CD4-positive, alpha-beta T cell treated with Interleukin-15 for 4 hours (primary cell): ENCODE measurements around the gene POMGNT1.

Experiments used
- DNase-seq: peaks from one replicate; pipeline ENCODE4 v3.0.0-alpha.2; 2020; ENCODE audit warnings: low spot score

Gene POMGNT1

DNA sequence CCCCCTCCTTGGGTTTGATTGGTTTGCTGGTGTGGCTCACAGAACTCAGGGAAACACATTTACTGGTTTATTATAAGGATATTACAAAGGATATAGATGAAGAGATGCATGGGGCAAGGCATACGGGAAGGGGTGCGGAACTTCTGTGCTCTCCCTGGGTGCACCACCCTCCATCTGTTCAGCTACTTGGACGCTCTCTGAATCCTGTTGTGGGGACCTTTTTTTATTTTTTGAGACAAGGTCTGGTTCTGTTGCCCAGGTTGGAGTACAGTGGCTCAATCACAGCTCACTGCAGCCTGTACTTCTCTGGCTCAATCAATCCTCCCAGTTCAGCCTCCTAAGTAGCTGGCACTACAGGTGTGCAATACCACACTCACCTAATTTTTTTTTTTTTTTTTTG is 12.3 kb upstream of the POMGNT1 start:
- DNase-seq: no peak

DNA sequence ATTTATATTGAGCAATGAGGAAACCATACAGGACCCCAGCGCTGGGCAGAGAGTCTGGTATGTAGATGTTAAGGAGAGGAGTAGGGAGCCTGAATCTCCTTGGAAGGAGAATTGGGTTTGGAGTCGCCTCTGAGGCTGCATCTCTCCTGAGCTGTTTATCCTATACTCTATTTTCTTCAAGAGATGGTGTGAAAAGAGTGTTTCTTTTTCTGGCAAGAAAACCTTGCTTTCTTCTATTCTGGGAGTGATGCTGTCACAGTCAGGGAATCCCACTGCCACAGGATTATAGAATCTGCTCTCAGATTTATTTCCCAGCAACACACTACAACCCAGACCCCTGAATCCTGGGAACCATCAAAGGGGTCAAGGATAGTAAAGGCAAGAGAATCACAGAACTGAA is 8.2 kb upstream of the POMGNT1 start:
- no peak for DNase-seq

DNA sequence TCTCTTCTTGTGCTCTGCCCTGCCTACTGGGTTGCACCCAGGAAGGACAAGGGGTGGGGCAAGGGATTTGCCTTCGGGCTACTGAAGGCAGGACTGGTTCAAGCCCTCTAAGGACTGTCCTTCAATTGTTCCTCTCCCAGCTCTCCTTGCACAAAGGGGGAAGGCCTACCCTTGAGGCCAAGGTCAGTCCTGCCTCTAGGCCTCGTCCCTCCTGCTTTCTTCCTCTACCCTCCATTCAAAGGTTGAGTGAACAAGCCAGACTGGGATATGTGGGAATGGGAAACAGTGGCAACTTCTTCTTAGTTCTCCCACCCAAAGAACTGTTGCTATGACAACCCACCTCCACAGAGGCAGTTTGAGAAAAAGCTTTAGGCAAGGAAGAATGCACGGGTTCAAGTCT is 7.6 kb upstream of the POMGNT1 start:
- no peak for DNase-seq

DNA sequence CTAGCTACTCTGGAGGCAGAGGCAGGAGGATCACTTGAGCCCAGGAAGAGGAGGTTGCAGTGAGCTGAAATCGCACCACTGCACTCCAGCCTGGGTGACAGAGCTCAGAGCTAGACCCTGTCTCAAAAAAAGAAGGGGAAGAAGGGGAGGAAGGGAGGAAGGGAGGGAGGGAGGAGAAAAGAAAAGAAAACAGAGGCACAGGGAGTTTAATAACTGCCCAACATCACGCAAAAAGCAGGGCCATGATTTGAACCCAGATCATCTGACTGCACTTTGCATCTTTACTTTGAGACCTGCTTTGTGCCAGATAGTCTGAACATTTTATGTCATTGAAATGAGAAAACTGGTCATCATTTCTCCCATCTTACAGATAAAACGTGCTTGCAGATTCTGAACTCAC is 6.9 kb upstream of the POMGNT1 start:
- no peak for DNase-seq

DNA sequence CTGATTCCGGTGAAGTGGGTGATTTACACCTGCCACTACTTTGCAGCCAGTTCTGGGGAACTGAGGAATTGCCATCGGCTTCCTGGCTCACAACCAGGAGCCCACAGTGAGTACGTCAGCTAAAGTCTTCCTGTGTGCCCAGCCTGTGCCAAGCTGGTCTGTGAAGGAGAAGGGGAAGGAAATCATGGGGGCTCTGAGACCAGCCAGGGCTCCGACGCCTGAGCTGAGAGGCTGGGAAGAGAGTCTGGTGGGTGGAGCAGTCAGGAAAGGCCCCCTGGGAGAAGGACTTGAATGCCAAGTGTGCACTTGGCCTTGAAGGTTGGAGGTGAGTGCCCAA is 6.1 kb upstream of the POMGNT1 start:
- no peak for DNase-seq

DNA sequence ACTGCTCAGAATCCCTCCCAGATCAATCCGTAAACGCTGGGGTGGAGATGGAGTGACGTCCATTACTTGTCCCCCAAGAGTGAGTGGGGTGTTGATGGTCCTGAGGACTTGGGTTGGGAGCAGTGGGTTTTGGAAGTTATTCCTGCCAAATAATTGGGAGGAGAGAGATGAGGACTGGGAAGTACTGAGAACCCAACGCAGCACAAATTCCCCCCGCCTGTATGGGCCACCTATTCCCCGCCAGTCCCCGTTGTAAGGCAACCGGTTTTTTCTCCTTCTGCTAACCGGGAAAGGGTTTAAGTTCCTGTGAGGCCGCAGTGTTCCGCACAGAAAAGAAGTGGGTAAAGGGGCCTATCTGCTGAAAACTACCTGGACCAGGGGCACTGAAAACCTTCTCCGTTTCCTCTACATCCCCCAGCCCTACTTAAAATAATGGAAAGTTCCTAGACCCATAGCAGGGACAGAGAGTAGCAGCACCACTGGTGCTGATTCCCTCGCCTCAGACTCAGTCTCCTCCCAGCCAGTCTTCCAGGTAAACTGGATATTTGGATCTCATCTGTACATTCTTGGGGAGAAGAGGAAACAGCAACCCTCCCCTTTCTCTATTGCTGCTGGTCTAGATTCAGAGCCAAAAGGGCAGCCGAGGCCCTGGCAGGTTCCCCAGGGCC is 5.6 kb upstream of the POMGNT1 start:
- DNase-seq: no peak

DNA sequence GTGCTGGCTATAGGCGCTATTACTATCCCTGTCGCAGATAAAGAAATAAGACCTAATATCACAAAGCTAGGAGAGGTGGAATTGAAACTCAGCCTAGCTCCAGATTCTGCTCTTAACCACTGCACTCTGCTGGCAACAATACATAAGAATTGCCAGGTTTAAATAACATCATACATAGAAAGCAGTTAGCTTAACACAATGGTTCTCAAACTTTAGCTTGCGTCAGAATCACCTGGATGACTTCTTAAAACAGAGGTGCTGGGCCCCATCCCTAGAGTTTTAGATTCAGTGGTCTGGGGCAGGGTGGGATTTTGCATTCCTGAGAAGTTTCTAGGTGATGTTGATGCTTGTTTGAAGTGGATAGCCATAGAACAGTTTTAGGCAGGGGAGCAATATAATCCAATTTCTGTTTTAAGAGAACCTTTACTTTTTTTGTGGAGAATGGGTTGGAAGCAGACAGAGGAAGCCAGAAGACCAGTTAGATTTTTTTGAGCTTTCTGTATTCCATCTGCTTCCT is 1.1 kb upstream of the POMGNT1 start:
- DNase-seq: no peak

DNA sequence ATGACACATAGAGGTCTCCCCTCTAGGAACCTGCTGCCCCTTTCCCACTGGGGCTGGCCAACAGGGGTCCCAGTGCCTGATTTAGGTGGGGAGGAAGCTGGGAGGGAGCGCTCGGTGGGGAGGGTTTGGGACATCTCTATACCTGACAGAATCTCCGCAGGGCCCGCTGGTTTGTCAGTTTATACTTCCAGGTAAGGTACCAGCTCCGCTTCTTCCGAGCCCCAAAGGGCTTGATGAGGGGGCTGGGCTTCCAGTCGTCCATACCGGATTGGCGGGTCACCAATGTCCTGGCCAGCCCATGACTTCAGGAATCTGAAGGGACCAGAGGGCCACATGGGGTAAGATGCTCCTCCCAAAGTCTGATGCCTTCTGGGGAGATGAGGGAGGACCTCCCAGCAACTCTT is 672 bp downstream of the POMGNT1 start:
- no peak for DNase-seq

DNA sequence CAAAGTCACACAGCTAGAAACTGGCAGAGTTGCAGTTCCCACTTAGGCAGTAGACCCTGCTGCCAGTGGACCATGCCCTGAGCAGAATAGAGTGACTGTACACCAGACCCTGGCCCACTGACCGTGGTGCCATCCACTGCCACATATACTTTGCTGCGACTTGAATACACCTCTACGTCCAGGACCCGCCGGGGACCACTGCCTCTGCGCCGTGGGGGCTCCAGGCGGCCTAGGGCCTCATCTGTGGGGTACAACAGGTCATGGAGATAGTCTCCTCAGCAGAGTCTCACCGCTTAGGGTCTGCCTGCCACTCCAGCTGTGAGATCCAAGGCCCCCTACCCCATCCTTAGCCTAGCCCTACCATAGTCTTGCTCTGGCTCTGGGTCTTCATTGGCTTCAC is 1.6 kb downstream of the POMGNT1 start:
- DNase-seq: no peak

DNA sequence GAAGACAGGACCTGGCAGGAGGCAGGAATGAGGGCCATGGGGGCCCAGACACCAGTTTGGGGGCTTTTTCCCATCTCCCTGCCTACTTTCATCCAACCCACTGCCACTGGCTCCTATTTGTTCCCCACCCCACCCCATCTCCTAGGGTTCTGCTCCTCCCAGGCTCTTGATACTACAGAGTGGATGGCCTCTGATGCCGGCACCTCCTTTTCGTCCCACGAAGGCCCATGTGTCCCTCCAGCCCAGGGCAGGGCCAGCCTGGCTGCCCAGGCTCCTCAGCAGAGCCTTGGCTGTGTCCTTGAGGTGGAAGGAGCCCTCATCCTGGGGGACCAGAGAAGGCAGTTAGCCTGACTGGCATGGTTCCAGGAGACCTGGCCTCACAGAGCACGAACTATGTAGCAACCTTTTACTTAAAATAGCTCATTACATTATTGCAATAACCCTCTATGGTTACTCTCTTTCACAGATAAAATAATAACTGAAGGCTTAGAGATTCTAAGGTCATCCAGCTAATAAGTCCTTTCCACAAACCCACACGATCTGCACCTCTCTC is 3.5 kb downstream of the POMGNT1 start:
- DNase-seq: no peak

DNA sequence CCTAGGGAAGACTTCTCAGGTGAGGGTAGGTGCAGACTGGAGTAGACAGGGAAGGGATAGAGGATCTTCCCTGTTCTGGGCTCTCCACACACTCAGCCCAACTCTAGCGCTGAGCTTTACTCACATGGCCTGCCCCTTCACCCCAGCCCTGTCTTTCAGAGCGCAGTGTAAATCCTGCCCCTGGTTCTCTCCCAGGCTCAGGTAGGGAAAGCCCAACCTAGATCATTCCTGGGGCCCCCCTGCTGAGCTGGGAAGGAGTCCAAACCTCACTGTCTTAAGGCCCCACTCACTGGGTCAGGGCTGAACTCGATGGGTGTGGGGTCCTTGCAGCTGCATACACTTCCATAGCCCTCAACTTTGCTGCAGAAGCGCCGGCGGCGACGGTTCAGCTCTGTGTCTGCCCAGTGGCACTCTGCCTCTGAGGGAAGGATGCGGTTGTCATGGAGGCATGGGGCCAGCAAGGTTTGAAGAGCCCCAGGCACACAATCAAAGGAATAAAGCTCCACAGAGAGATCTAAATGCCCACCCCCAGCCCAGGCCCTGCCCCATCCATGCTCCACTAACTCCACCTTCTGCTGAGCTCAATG is 4.2 kb downstream of the POMGNT1 start:
- no peak for DNase-seq

DNA sequence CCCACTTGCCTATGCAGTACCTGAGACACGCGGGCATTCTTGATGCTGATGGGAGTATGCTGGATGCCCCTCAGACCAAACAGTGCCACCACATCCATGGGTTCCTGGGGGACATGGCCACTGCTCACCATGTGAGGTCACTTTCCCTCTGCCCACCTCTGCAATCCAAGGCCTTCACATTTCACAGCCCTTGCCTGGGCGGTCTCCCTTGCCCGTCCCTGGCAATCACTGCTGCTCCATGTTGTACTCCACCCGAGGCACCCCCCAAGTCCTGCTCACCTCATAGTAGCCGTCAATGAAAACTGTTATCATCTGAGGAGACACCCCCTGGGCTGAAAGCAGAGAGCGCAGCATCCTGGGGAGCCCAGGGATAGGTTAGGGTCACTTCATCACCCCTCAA is 4.9 kb downstream of the POMGNT1 start:
- no peak for DNase-seq

DNA sequence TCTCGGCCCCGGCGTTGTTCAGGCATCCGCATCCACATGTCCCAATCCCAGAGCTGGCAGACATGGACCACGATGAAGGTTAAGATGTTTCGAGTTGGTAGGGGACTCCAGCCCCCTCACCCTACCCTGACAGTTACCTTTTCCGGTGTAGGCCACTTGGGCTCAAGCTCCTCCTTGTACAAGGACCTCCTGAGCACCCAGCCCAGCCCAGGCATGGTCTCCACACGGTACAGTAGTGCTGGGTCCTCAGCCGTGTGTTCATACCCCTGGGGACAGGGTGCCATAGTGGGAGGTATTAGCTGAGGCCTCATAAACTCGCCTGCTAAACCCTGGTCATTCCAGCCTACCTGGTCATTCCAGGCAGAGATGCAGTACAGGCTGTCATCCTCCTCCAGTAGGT is 6.1 kb downstream of the POMGNT1 start:
- no peak for DNase-seq

DNA sequence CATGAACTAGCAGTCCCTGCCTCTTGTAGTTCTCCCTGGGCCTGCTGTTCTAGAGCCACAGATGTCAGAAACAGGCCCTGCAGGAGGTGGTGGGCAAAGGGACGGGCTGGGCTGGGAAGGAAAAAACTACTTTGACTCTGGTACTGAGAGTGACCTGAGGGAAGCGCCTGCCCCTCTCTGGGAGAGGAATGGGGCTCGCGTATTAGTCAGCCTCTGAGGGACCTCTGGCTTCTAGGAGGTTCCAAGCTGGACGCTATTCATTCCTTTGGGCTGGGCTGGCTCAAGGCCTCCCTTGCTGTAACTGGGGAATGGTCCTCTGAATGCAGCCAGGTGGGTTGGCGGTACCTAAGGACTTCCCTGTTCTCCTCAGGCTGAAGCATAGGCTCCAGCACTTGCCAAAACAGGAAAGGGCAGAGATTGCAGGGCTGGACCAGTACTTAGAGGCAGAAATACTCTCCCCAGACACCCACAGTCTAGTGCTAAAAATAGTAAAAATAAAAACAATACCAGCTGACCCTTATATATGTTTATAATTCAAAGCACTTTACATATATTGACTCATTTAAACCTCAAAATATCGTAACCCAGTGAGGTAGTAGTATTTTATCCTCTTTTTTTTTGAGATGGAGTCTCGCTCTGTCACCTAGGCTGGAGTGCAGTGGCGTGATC is 7.1 kb downstream of the POMGNT1 start:
- DNase-seq: no peak

DNA sequence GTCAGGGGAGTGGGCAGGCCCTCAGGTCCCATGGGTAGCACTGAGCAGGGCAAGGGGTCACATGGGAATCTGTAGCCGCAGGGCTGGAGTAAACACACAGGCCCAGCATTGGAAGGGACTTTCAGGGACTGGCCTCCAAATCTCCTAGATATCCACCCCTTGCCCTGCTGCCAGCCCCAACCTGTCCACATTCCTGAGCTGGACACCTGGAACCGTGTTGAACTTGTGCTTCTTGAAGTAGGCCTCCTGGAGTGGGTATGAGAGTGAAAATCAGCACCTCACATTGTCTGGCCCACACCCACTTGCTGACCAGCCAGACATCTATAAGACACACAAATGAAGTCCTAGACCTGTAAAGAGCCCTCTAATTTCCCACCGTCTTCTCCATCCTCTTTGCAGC is 7.7 kb downstream of the POMGNT1 start:
- DNase-seq: no peak

DNA sequence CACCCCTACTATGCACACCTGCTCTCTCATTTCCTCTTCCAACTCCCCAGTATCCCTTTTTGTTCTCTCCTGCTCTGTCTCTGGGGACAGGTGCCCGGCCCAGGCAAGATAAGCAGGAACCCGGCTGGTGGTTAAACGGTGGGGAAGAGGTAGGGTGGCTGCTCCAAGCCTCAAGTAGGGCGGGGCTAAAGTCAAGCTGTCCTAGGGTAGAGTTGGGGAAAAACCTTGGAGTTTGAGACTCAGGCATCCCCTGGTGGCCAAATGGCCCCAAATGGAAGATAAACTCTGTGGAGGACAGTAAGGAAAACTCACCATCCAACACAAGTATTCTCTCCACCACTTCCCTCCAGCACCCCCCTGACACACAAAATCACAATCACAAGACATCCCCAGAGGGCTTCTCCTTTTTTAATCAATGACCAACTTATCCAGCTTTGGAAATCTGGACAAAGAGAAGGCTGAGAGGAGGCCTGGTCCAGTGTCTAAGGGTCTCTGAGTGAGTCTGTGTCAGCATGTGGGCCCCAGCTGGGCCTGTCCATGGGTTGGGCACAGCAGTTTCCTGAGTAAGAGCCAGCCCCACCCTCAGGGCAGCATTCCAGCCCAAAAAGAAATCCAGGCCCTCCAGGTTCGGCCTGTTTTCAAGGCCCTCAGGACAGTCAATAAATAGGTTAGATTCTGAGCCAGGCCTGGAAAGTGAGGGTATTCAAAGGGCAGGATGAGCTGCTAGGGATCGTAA is 9.8 kb downstream of the POMGNT1 start:
- DNase-seq: no peak

DNA sequence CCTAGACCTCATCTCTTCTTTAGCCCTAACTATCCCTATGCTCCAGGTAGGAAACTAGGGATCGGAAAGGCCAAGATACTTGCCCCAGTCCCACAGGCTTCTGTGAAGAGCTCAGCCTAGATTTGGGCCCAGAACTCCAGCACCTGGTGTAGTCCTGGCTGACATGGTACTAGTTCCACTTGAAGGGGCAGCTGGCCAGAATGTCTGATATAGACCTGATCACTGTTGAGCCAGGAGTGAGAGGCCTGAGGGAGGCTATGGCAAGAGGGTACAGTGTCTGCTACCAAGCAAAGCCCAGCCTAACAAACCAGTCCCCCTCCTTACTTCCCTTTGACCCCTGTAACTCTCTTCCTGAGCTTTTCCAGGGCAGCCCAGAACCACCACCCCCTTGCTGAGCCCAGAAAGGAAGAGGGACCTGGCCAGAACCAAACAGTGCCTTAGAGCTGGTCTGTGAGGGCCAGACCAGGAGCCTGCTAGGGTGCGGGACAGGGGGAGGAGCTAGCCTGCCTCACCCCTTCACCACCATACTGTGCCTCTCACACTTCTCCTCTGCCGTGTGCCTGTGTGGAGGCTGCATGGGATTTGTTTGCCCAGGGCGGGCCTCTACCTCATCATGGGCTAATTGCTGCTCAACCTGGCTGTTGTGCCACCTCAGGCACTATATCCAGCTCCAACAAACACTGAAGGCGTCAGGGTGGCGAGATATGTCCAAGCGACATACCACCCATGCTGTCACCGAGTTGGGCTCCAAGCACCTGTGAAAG is 10.9 kb downstream of the POMGNT1 start:
- DNase-seq: no peak

DNA sequence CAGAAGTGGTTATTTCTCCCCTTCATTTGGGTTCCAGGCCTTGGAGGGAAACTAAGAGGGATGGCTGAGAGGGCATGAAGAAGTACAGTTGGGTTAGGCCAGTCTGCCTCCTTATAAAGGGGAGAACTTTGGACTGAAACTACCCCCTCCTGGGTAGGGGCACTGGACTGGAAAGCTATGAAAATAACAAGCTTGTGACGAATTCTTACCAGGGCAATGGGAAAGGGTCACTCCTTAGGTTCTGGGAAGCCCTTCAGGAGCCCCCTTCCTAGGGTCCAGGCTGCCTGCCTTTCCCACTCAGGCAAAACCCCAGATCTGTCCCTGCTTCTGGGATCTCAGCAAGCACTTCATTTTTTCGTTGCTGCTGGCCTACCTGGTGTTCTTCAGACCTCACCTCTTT is 12.2 kb downstream of the POMGNT1 start:
- no peak for DNase-seq

DNA sequence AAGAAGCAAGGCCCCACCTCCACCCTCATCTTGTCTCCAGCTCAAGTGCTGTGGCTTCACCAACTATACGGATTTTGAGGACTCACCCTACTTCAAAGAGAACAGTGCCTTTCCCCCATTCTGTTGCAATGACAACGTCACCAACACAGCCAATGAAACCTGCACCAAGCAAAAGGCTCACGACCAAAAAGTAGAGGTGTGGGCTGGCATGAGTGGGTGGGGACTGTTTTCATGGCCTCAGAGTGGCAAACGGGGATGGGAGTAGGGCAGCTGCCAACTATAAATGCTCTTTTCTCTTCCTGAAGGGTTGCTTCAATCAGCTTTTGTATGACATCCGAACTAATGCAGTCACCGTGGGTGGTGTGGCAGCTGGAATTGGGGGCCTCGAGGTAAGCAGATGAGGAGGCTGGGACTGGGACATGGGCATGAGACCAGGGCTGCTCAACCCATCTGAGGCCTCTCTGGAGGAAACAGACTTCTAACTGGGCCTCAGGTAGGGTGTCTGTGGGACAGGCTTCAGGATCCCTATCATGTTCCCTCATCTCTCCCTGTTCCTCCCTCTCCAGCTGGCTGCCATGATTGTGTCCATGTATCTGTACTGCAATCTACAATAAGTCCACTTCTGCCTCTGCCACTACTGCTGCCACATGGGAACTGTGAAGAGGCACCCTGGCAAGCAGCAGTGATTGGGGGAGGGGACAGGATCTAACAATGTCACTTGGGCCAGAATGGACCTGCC is 13.1 kb downstream of the POMGNT1 start:
- DNase-seq: no peak

DNA sequence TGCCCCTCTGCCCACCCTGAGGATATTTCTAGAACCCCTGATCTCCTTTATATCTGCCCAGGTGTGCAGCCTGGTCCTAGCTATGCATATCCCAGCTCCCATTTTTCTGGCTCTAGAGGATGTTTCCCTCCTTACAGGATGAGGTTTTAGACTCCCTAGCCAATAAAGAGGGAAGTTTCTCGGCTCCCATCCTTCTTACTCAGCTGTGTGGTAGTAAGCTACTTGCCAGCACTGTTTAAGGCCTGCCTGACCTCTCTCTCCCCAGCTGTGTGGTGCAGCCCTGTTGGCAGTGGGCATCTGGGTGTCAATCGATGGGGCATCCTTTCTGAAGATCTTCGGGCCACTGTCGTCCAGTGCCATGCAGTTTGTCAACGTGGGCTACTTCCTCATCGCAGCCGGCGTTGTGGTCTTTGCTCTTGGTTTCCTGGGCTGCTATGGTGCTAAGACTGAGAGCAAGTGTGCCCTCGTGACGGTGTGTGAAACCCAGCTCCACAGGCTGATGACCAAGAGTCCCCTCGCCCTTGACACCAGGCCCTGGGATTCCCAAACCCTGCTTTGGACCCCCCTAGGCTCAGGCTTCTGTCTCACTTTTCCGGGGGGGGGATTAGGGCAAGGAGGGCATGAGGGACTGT is 14.2 kb downstream of the POMGNT1 start:
- DNase-seq: no peak
